Measurements from ENCODE around the gene MACROD2. TPM values are rescaled to one million over a fixed set of nuclear protein-coding genes. Genes with fewer than 3 reads are reported as not detected.

Gene MACROD2
- total and polyA plus RNA-seq, 2 of the 4 experiments (the other 2 are of a cell fraction): not detected

DNA sequence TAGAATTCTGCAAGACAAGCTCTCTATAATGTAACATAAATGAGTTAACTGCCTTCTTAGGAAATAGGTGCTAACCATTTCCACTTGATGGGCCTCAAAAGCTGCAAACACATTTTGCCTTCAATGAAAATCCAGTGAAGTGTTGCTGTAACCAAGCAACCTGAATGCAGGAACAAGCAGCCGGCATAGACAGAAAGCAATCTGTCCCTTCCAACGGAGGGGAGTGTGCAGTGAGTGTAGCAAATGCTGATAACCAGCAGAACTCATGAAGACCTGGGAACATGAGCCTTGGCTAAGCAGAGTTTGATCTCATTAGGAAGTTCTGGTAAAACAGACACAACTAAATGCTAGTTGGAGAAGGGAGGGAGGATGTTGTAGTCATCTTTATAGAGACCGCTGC lies 1880.1 kb downstream of the MACROD2 start:
- DNase-seq (no peak), ATAC-seq (ENCODE audit: low read depth) (no peak)
- Histone ChIP-seq H3K23ac (ENCODE audit: low read depth, low read length) (no peak overlapping the region), H3K4me2 (ENCODE audit: low read depth, low read length) (no peak overlapping the region), H3K27ac (ENCODE audit: insufficient read depth, low read length) (no peak overlapping the region), H2BK120ac (ENCODE audit: low read depth, low read length) (no peak overlapping the region), H4K5ac (ENCODE audit: low read depth, low read length) (no peak overlapping the region), H3K9me1 (ENCODE audit: insufficient read depth, low read length) (no peaks in the 10 kb centered on the region), H3K4me1 (ENCODE audit: control insufficient read depth, insufficient read depth, low read length) (no peaks in the 10 kb centered on the region), H4K91ac (ENCODE audit: insufficient read depth, low read depth, low read length) (no peak overlapping the region), H3K27me3 (ENCODE audit: control insufficient read depth, insufficient read depth, low read length) (no peaks in the 10 kb centered on the region), H2AK5ac (ENCODE audit: low read depth, low read length) (no peak overlapping the region), H3K14ac (replicated peaks; ENCODE audit: low read depth, low read length) (no peak overlapping the region), H3K4ac (ENCODE audit: low read depth, low read length) (no peak overlapping the region), H3K18ac (ENCODE audit: low read depth, low read length) (no peak overlapping the region), H3K9me3 (ENCODE audit: control insufficient read depth, insufficient read depth, low read length) (peaks cover 8% of the 10 kb centered on the region), H2BK15ac (ENCODE audit: low read depth, low read length) (no peak overlapping the region), H4K8ac (ENCODE audit: low read depth in 2 of 2, low read length in 2 of 2) (no peak overlapping the region), H3K56ac (ENCODE audit: extremely low read depth, insufficient read depth, low read length) (no peak overlapping the region), H2AK9ac (replicated peaks; ENCODE audit: low read depth, low read length, poor library complexity) (no peak overlapping the region), H3K9ac (ENCODE audit: low read depth, low read length) (no peak overlapping the region), H3K36me3 (ENCODE audit: control insufficient read depth, insufficient read depth, low read length) (no peaks in the 10 kb centered on the region), H3K4me3 (ENCODE audit: insufficient read depth, low read depth, low read length) (no peak overlapping the region), H2AFZ (replicated peaks; ENCODE audit: low read length, poor library complexity) (no peak overlapping the region), H4K20me1 (ENCODE audit: insufficient read depth, low read length) (no peaks in the 10 kb centered on the region), H2BK5ac (ENCODE audit: low read depth, low read length, poor library complexity, severe bottlenecking) (no peak overlapping the region), H2BK20ac (ENCODE audit: low read depth, low read length) (no peak overlapping the region), H3K79me1 (ENCODE audit: low read depth in 1 of 2, low read length in 2 of 2) (no peaks in the 10 kb centered on the region)
- BruUV-seq (replicated peaks): no TSS peak
- ChIA-PET POLR2A (ENCODE audit: unreplicated experiment) (no interaction called here), CTCF (no interaction called here)
- in situ Hi-C loops (cut with MboI; ENCODE audit: low sequenced_read_pairs) (no loop called here), dilution Hi-C loops (cut with HindIII; ENCODE audit: low sequenced_read_pairs, unreplicated experiment) (no loop called here), intact Hi-C loops (cut with micrococcal nuclease) (no loop called here)
- TF ChIP-seq MAFK (IDR thresholded peaks at IDR 0.05; ENCODE audit: low read depth, low read length) (no peak), RAD21 (IDR thresholded peaks at IDR 0.05; ENCODE audit: low read length) (no peak), USF2 (IDR thresholded peaks at IDR 0.05; ENCODE audit: low read depth, low read length) (no peak), CEBPB (IDR thresholded peaks at IDR 0.05; ENCODE audit: low read depth, low read length) (no peak), CHD1 (IDR thresholded peaks at IDR 0.05; ENCODE audit: low read depth, low read length) (no peak), ELK1 (IDR thresholded peaks at IDR 0.05; ENCODE audit: borderline replicate concordance, low read depth, low read length) (no peak), CTCF (conservative IDR thresholded peaks at IDR 0.05; ENCODE audit: low read depth, low read length) (no peak), RFX5 (IDR thresholded peaks at IDR 0.05; ENCODE audit: low read depth, low read length) (no peak)
- WGBS, 2 experiments (ENCODE audit: extremely low coverage in 2 of 2, insufficient read length in 1 of 2): no CpG with 5 or more reads among the region's 3 CpGs

Data from IMR-90 (cell line).